NCI-H69 (cell line): ENCODE results near the gene ANKS4B.

ENCODE experiments used
- DNase-seq: peaks from one replicate; lab custom pipeline; 2025; lab: John Stamatoyannopoulos, UW

The ANKS4B gene

DNA sequence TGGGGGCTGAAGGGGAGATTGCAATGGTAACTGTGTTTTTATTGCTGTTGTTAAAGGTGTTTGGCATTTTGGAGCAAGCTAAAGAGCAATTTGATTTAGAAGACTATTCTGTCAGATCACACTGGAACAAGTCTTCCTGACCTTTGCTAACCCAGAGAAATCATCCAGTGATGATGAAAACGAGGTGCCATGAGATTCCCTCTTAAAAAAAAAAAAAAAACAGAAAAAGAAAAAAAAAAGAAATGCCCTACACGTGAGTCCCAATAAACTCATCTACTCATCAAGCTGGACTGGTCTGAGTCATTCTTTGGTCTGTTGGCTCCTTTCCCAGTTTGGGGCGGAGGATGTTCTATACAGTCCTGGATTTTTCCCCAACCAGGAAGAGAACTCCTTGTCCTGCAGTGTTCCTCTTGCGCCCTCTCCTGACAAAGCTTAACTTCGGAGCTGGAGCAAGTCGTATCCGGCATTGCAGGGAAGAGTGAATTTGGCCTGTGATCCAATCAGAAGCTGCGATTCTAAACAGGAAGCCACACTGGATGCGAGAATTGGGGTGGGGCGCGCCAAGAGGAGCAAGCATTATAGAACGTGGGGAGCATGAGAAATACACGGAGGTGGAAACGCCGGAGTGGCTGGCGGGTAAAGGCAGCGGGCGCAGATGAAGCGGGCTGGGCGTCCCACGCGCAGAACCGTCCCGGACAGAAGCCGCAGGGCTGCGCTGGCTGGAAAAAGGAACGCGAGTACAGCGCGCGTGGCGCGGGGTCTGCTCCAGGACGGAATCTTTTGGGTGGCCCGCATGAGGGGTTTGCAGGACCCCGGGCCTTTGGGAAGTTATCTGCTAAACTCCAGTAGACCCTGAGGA is 67.0 kb downstream of the ANKS4B start:
- DNase-seq: peak; percentile 97

DNA sequence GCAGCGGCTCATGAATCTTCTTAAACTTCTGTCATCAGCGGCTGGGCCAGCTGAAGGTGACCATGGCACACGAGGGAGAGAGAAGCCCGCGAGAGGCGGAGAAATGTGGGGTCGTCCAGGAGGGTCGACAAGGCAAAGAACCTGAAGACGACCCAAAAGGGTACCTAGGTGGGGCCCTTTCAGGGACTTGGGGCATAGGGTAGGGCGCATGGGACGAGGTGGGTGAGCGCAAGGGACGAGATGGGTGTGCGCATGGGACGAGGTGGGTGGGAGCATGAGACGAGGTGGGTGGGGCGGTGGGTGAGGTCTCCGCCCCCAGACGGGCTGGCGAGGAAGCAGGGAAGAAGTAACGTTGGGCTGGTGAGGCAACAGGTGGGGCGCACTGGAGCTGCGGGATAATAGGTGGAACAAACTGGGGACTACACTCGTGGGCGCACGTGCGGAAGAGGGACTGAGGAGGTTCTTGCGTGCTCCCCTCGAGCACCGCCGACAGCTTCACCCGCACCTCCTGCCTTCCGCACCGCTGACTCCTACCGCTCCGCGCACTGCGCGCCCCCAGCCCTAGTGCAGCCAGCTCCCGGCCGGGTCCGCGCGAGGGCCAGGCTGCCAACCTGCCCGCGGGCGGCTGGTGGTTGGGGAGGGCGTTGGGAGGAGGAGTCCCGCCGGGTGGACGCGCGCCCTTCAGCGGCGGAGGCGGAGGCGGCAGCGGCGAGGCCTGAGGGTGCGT is 67.8 kb downstream of the ANKS4B start:
- DNase-seq: peak; percentile 55

DNA sequence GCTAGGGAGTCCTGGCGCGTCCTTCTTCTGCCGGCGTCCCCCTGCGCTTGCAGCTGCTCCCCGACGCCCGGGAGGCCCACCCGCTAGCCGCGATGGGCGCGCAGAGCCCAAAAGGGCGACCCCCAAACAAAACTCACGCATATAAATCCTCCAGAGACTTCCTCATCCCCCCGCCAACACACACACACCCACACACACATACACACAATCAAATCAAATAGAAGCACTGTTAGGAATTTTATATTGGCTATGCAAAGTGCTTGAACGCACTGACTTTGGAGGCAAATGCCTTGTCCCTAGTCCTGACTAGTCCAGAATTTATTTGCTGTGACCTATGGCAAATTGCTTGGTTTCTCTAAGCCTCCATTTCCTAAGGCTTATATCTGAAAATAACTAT is 68.4 kb downstream of the ANKS4B start:
- DNase-seq: no peak

DNA sequence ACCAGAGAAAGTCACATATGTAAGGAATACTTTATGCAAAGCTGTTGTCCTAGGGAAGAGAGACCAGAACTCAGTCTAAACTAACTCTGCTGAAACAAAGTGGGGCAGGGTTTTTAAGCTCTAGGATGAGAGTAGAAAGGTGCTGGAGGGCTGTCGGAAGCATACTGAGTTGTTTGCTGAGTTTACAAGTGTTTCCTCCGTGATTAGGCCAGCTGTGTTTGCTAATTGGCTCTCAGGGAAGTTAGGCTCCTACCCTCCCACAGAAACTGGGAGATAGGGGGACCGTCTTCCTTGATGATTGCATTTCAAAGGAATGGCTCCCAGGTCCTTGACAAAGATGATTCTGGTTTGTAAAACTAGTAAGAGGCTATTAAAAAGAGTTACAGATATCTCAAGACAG is 69.0 kb downstream of the ANKS4B start:
- DNase-seq: no peak

DNA sequence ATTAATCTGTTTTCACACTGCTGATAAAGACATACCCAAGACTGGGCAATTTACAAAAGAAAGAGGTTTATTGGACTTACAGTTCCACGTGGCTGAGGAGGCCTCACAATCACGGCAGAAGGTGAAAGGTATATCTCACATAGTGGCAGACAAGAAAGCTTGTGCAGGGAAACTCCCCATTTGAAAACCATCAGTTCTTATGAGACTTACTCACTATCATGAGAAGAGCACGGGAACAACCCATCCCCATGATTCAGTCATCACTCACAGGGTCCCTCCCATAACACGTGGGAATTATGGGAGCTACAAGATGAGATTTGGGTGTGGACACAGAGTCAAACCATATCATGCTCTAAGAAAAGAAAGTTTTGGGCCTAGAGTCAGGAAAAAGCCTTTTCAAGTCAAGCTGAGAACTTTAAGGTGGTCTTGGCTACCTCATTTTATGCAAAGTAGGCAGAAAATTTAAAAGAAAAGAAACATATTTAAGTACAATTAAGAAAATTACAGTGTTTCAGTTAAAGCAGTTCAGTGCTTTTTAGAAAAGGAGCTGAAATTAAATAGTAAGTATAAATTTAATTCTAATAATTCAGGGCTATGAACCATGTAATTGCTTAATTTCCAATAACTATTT is 69.5 kb downstream of the ANKS4B start:
- no peak for DNase-seq
